ENCODE measurements around the gene STRADB.

STRADB gene, protein sequence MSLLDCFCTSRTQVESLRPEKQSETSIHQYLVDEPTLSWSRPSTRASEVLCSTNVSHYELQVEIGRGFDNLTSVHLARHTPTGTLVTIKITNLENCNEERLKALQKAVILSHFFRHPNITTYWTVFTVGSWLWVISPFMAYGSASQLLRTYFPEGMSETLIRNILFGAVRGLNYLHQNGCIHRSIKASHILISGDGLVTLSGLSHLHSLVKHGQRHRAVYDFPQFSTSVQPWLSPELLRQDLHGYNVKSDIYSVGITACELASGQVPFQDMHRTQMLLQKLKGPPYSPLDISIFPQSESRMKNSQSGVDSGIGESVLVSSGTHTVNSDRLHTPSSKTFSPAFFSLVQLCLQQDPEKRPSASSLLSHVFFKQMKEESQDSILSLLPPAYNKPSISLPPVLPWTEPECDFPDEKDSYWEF

DNA sequence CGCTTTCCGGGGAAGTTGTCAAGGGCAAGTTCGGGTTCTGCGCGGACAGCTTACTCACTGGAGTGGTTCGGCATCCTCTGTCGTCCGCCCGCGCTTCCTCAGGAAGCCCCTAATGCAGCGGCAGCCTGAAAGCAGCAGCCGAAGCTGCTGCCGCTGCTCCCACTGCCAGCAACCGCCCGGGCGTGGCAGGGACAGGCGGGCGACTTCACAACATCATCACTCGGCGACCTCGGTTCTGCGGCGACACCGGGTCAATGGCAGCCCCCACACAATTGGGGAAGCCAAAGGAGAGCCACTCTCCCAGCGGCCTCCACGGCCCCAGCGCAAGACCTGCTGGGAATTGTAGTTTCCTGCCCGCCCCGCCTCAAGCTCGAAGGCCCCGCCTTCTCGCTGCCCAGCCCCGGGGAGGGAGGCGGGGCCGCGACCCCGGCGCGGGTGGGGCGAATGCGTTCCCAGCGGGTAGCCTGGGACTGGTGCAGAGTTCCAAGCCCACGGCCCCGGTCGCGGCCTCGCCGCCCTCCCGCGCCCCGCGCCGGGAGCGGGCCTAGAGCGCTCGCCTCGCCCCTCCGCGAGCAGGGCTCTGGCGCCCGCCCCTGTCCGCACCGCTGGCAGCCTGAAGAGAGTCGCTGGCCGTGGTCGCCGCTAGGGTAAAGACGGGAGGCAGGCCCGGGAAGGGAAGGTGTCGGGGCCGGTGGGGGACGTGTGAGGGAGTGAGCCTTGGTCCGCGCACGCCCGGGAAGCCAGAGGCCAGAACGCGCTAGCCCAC, at the start of gene STRADB, which contains the start of gene TRAK2:
STRADB (plus strand) TSS at position 449 of the 766 bp plus-strand sequence. CDS start 3,101 bp downstream, outside the sequence.
TRAK2 (minus strand) TSS at position 167 of the 766 bp plus-strand sequence. CDS start 30,951 bp downstream, outside the sequence.
- H3K27ac Mint-ChIP-seq = peak within 1 kb of the TSS; percentile 96 to 98
- peak; percentile 97 to 98 for DNase-seq
- ATAC-seq = peak; percentile 92
- H3K4me3 Mint-ChIP-seq = peak within 1 kb of the TSS; percentile 94 to 99
- no peaks in the 10 kb centered on the region for H3K27me3 Mint-ChIP-seq
- no peaks in the 10 kb centered on the region for H3K9me3 Mint-ChIP-seq
- peaks cover 52% of the 10 kb centered on the region for H3K4me1 Mint-ChIP-seq

DNA sequence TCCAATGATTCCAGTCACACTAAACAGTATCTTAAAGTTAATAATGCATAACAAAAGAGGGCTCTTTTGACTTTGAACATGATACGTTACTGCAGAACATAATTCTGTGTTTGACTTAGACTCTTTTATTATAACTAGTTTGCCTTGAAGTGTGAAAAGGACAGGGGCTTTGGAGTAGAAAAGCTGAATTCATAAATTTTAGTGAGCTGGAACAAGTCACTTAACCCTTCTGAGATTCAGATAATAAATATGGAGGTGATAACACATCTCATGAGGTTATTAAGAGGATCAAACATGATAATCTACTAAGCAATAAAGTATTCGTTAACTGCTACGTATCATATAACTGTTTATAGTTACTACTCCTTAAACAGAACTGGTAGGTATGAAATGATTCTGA, 49.7 kb upstream of the STRADB start:
- ATAC-seq (no peak), DNase-seq (no peak)
- Mint-ChIP-seq H3K4me3 (no peak overlapping the region), H3K27ac (no peak overlapping the region), H3K9me3 (no peaks in the 10 kb centered on the region), H3K27me3 (no peaks in the 10 kb centered on the region), H3K4me1 (peaks cover 27% of the 10 kb centered on the region)

DNA sequence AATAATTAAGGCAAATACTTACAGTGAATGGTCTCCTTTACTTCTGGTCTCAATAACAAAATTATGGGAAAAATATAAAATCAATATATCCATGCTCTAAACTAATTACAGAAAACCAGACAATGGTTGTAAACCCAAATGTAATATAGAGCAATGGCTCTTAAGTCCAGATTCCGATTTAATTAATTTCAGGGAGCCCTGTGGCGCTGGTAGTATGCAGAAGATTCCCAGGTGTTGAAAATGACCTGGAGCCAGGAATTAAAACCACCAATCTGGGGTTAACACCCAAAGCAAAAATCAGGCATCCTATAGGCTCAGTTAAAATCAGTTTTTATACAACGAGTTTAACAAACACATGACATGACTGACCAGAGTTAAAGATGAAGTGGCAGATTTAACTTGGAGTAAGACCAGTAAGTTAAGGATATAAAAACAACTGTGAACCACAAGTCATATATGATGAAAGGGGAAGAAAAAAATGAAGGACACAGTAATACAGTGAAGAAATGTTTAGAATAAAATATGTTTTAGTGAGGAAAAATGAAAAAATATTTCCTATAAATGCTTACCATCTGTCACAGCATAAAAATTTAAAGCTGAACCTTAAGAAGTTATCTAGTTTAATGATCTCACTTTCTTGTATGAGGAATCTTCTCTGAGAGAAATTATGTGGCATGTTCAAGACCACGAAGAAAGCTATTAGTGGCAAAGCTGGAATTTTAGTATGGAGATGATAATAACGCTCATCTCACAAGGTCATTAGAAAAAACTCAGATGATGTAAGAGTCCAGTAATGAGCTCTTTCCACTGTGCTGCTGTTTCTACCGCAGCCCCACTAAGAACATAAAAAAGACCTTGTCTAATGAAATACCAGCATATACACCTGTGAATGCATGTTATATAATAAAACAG, 48.6 kb upstream of the STRADB start:
- H3K4me1 Mint-ChIP-seq = peaks cover 34% of the 10 kb centered on the region
- DNase-seq (no peak), ATAC-seq (no peak)
- H3K4me3 Mint-ChIP-seq = no peak overlapping the region
- no peak overlapping the region for H3K27ac Mint-ChIP-seq
- no peaks in the 10 kb centered on the region for H3K27me3 Mint-ChIP-seq
- no peaks in the 10 kb centered on the region for H3K9me3 Mint-ChIP-seq

DNA sequence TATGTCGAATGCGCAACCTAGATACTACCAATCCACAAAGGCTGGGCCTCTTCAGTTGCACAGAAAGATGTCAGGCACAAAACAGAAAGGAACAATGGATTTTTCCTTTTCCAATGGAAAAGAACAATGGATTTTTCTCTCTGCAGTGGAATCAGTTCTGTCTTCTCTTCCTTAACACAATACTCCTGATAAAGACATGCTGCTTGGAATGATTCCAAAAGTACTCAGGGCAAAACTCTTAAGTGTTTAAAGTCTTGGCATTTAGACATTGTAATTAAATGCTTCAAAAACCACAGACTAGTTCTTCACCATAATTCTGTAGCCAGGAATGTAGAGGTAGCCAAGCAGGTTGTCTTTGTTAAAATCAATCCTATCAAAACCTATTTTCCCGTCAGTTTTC, 47.7 kb upstream of the STRADB start:
- H3K27ac Mint-ChIP-seq = no peak overlapping the region
- H3K27me3 Mint-ChIP-seq = no peaks in the 10 kb centered on the region
- DNase-seq = no peak
- H3K9me3 Mint-ChIP-seq = no peaks in the 10 kb centered on the region
- ATAC-seq = no peak
- no peak overlapping the region for H3K4me3 Mint-ChIP-seq
- peaks cover 34% of the 10 kb centered on the region for H3K4me1 Mint-ChIP-seq

DNA sequence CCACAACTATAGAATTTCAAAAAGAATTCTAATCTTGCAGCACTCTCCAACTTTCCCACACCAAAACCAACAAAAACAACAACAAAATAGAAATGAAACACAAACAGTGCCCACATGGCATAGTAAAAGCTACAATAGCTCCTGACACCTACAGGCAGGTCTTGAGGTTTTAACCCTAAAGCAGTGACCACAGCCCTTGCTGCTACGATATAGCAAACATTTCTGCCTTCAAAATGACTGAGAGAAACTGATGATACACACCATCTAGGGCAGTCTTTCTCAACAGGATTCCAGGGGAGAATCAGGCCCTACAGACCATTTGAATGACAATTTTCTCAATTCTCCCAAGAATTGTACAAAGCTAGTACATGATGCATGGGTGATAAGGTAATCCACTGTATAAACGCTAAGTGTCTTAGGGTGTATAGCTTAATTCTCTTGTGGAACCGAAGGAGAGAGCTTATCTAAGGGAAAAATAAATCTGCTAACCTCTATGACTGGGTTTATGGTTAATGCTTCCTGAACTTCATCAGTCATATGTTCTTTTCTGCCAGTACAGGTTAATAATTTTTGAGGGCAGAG, 46.8 kb upstream of the STRADB start:
- Mint-ChIP-seq H3K27me3 (no peaks in the 10 kb centered on the region), H3K9me3 (no peaks in the 10 kb centered on the region), H3K4me1 (peaks cover 34% of the 10 kb centered on the region), H3K4me3 (peak overlapping the region; percentile 2 to 45), H3K27ac (peak overlapping the region in 1 of 2 donors; percentile 3)
- DNase-seq (peak; percentile 13 to 39), ATAC-seq (peak; percentile 93)

DNA sequence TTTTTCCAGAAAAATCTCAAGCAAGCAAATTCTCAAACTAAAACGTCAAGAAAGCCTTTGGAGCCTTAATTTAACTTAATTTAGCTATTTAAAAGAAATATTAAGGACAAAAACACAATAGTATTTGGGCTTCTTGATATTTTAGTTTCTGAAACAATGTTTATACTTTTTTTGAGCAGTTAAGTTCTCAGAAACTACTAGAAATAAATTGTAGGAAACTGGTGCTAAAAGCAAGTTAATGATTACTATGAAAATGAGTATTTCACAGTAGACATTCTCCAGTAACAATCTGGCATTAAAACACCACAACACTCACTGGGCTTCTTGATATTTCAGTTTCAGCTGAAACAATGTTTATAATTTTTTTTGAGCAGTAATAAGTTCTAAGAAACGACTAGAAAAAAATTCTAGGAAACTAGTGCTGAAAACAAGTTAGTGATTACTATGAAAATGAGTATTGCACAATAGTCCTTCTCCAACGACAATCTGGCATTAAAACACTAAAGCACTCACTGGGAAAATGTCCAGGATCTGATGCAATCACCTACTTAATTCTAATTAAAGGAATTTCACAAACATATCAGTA, 45.4 kb upstream of the STRADB start:
- Mint-ChIP-seq H3K4me3 (peak overlapping the region; percentile 38 to 42), H3K9me3 (peaks cover 0 to 1% of the 10 kb centered on the region in 2 donors), H3K27ac (peak overlapping the region in 1 of 2 donors; percentile 96), H3K4me1 (peaks cover 34% of the 10 kb centered on the region), H3K27me3 (no peaks in the 10 kb centered on the region)
- DNase-seq (no peak), ATAC-seq (peak; percentile 82)

DNA sequence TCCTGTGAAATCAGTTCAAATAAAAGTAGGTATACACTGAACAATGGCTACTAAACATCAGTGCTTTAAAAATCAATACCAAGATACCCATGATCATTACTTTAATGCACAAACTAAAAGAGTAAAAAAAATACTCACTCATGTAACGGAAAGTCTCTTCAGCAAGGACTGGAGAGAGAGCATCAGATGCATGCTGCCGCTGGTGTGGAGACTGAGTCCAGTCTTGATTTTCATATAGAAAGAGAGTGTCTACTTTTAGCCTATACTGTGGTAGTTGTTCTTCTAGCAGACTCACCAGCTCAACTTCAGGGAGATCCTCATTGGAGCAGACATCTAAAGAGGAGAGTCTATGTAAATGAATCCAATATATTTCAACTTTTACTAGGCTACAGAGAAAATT, 44.3 kb upstream of the STRADB start:
- Mint-ChIP-seq H3K4me1 (peaks cover 34% of the 10 kb centered on the region), H3K9me3 (peaks cover 0 to 12% of the 10 kb centered on the region in 2 donors), H3K27ac (peak overlapping the region in 1 of 2 donors; percentile 56), H3K4me3 (peak overlapping the region in 1 of 2 donors; percentile 42), H3K27me3 (no peaks in the 10 kb centered on the region)
- DNase-seq (no peak), ATAC-seq (no peak)

DNA sequence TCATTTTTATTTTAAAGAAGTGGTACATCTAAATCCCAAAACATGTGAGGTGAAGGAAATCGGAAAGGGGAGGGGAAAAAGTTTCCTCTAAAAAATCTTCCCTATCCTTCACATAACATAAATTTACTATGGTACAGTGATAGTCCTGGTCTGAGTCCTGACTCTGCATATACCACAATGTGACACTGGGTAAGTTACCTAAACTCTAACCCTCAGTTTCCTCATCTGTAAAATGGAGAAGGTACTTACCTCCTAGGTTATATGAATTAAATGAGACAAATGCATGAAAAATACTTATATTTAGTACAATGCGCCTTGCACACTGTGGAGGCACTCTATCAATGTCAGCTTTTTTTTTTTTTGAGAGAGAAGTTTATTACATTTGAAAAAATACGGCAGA, 42.6 kb upstream of the STRADB start:
- H3K4me3 Mint-ChIP-seq = no peak overlapping the region
- no peaks in the 10 kb centered on the region for H3K27me3 Mint-ChIP-seq
- H3K4me1 Mint-ChIP-seq = peaks cover 31% of the 10 kb centered on the region
- ATAC-seq (no peak), DNase-seq (no peak)
- peaks cover 0 to 14% of the 10 kb centered on the region in 2 donors for H3K9me3 Mint-ChIP-seq
- no peak overlapping the region for H3K27ac Mint-ChIP-seq

DNA sequence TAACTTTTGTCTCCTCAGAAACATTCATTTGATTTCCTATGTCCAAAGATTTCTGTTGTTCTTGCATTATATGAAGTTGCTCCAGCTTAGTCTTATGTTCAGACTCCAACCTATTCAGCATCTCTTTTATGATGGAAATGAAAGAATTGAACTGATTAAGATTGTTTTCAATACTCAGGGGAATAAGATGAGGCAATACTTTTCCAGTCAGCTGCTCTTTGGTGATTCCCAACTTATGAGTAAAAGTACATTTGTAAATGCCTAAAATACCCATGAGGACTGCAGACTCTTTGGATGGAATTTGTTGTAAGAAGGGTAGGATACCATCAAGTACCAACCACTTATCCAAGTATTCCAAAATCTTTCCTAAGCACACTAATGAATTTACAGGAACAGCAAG, 40.1 kb upstream of the STRADB start:
- no peak overlapping the region for H3K27ac Mint-ChIP-seq
- peaks cover 10% of the 10 kb centered on the region for H3K4me1 Mint-ChIP-seq
- ATAC-seq (no peak), DNase-seq (no peak)
- no peak overlapping the region for H3K4me3 Mint-ChIP-seq
- no peaks in the 10 kb centered on the region for H3K27me3 Mint-ChIP-seq
- peaks cover 0 to 14% of the 10 kb centered on the region in 2 donors for H3K9me3 Mint-ChIP-seq

DNA sequence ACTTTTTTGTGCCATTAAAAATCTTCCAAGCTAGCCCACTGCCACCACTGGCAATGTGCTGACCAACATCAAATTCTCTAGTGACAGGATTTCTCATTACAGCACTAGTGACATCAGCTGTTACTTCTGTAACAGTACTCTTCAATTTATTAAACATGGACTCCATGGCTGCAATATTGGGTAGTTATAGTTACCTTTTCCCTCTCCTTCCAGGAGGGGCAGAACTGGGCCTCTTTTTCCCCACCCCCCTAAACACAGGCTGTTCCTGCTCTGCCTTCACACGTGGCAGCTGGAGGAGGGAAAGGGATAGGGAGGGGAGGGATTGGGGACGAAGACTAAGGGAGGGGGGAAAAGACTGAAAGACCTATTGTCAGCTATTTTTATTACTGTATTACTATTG, 38.4 kb upstream of the STRADB start:
- Mint-ChIP-seq H3K27ac (no peak overlapping the region), H3K9me3 (peaks cover 0 to 14% of the 10 kb centered on the region in 2 donors), H3K27me3 (no peaks in the 10 kb centered on the region), H3K4me3 (no peak overlapping the region), H3K4me1 (no peaks in the 10 kb centered on the region)
- ATAC-seq (no peak), DNase-seq (no peak)

DNA sequence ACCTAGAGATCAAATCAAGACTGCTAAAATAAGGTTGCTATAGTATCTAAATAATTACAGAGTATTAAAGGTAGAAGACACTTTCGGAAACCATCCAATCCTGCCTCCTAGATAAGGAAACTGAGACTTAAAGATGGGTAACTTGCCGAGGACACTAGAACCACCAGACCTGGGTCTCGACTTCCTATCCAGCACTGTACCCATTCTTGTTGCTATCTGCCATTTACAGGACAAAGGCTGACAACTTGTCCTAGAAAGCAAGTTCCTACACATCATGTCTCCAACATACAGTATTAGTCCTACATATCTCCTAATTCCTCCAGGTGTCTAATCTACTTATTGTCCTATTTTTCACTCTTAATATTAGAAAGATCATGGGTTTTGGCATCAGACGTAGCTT, 38.0 kb upstream of the STRADB start:
- peak; percentile 42 for ATAC-seq

DNA sequence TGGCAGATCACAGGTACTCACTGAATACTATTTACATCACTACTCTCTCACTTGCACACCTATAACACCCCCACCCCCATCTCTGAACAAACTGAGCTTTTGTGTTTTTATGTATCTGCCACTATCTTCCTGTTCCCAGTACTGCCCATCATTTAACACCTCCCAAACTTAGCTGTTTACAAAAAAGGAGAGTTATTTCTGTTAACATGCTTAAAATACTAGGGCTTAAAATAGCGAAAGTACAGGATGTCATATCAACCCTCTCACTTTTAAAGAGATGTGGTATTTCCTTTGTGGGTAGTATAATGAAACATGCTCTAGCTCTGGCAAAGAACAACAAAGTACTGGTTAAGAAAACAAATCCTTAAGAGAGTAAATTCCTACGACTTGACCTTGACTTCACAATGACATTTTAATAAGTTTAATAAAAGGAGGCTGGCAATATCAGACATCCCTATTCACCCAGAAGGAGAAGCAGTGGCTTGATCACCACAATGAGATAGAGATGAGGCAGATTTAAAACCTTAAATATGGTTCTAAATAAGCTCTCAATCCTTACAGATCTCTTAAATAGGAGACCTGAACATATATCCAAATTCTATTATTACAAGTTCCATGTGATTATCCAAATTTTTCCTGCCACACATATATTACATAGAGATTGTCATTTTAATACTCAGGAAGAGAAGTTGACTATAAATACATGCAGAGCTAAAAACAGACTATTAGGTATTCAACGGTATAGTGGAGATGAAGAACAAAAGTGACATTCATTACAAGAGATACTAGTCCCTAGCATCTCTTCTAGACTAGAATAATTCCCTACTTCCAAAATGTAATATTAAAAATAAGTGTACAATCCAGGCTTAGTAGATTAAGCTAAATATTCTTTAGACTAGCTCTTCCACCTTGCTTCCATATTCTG, 37.2 kb upstream of the STRADB start:
- DNase-seq = no peak
- Mint-ChIP-seq H3K27me3 (no peaks in the 10 kb centered on the region), H3K4me1 (peaks cover 10% of the 10 kb centered on the region), H3K27ac (no peak overlapping the region), H3K4me3 (no peak overlapping the region), H3K9me3 (peaks cover 0 to 14% of the 10 kb centered on the region in 2 donors)
- ATAC-seq = peak; percentile 92

More for the DNA sequence above, 38.0 kb upstream of the STRADB start:
- H3K4me3 Mint-ChIP-seq = no peak overlapping the region
- no peaks in the 10 kb centered on the region for H3K27me3 Mint-ChIP-seq
- no peak overlapping the region for H3K27ac Mint-ChIP-seq
- H3K9me3 Mint-ChIP-seq = peaks cover 0 to 14% of the 10 kb centered on the region in 2 donors
- H3K4me1 Mint-ChIP-seq = peaks cover 2% of the 10 kb centered on the region
- DNase-seq = no peak

DNA sequence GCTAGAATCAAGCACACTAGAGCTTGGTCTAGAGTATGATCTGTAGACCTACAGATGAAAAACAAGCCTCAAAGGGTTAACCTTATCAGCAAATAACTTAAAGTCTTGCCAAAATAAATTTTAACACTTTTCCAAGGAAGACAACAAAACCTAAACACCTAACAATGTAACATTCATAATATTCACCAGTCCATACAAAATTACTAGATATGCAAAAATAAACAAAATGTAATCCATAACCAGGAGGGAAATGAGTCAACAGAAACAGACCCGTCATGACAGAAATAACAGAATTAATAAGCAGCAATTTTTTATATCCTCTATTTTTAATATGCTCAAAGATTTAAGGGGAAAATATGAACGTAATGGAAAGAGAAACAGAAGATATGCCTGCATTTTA, 36.4 kb upstream of the STRADB start:
- DNase-seq = no peak
- Mint-ChIP-seq H3K4me3 (no peak overlapping the region), H3K4me1 (peaks cover 17% of the 10 kb centered on the region), H3K27ac (no peak overlapping the region), H3K9me3 (peaks cover 0 to 14% of the 10 kb centered on the region in 2 donors), H3K27me3 (no peaks in the 10 kb centered on the region)
- no peak for ATAC-seq
